Ishikawa (cell line): Measurements from ENCODE around the gene PRRG3.

Experiments
- CREB1 ChIP-seq: IDR thresholded peaks from 2 replicates; pipeline ENCODE4 v1.6.1; 2012; ENCODE audit warnings: low read depth
- EGR1 ChIP-seq: IDR thresholded peaks from 2 replicates; pipeline ENCODE4 v1.6.1; 2012
- EP300 ChIP-seq: IDR thresholded peaks from 2 replicates; pipeline ENCODE4 v1.6.1; 2012; ENCODE audit warnings: borderline replicate concordance
- MAX ChIP-seq: IDR thresholded peaks from 2 replicates; pipeline ENCODE4 v1.6.1; 2012
- NFIC ChIP-seq: IDR thresholded peaks from 2 replicates; pipeline ENCODE4 v1.6.1; 2012
- RAD21 ChIP-seq: IDR thresholded peaks from 2 replicates; pipeline ENCODE4 v1.6.1; 2012; ENCODE audit warnings: low read depth
- TAF1 ChIP-seq: IDR thresholded peaks from 2 replicates; pipeline ENCODE4 v1.6.1; 2012; ENCODE audit warnings: low read depth, mild to moderate bottlenecking
- TEAD4 ChIP-seq: IDR thresholded peaks from 2 replicates; pipeline ENCODE4 v1.6.1; 2012
- USF1 ChIP-seq: IDR thresholded peaks from 2 replicates; pipeline ENCODE4 v1.6.1; 2012
- YY1 ChIP-seq: IDR thresholded peaks from 2 replicates; pipeline ENCODE4 v1.6.1; 2012; ENCODE audit warnings: low read depth
- ZBTB7A ChIP-seq: IDR thresholded peaks from 2 replicates; pipeline ENCODE4 v1.6.1; 2012; ENCODE audit warnings: low read depth
- TF ChIP-seq, protein P1 (sequence below): IDR thresholded peaks from 2 replicates; pipeline ENCODE4 v1.6.1; 2012; ENCODE audit warnings: low read depth, mild to moderate bottlenecking

- TF ChIP-seq, protein P1, sequence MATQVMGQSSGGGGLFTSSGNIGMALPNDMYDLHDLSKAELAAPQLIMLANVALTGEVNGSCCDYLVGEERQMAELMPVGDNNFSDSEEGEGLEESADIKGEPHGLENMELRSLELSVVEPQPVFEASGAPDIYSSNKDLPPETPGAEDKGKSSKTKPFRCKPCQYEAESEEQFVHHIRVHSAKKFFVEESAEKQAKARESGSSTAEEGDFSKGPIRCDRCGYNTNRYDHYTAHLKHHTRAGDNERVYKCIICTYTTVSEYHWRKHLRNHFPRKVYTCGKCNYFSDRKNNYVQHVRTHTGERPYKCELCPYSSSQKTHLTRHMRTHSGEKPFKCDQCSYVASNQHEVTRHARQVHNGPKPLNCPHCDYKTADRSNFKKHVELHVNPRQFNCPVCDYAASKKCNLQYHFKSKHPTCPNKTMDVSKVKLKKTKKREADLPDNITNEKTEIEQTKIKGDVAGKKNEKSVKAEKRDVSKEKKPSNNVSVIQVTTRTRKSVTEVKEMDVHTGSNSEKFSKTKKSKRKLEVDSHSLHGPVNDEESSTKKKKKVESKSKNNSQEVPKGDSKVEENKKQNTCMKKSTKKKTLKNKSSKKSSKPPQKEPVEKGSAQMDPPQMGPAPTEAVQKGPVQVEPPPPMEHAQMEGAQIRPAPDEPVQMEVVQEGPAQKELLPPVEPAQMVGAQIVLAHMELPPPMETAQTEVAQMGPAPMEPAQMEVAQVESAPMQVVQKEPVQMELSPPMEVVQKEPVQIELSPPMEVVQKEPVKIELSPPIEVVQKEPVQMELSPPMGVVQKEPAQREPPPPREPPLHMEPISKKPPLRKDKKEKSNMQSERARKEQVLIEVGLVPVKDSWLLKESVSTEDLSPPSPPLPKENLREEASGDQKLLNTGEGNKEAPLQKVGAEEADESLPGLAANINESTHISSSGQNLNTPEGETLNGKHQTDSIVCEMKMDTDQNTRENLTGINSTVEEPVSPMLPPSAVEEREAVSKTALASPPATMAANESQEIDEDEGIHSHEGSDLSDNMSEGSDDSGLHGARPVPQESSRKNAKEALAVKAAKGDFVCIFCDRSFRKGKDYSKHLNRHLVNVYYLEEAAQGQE, result no peak
- TF ChIP-seq MAX, result no peak
- TF ChIP-seq EGR1, result no peak
- no peak for TF ChIP-seq YY1
- TF ChIP-seq TAF1, result no peak
- no peak for TF ChIP-seq USF1
- TF ChIP-seq RAD21, result no peak
- TF ChIP-seq EP300, result no peak
- TF ChIP-seq CREB1, result no peak
- no peak for TF ChIP-seq NFIC
- TF ChIP-seq ZBTB7A, result no peak
- no peak for TF ChIP-seq TEAD4
Observed at GRCh38 chrX:151711787-151712186, 16.5 kb downstream of the PRRG3 start.
